T-cell (primary cell): ENCODE measurements around the gene NRROS. TPM values are rescaled to one million over a fixed set of nuclear protein-coding genes. Genes with fewer than 3 reads are reported as not detected.

ENCODE experiments used
- ATAC-seq, 4 experiments: fragments of 200-7000 bp in 3 of 4; fragments of 150-1000 bp in 1 of 4; cut with Tn5 transposase; replicated peaks in 1 of 4; 1 replicate in 3 of 4; 2 replicates in 1 of 4; pipeline ENCODE4 v1.10.0; 2021; ENCODE audit warnings: moderate library complexity in 3 of 4, mild to moderate bottlenecking in 2 of 4, moderate number of reproducible peaks in 1 of 4
- CTCF ChIA-PET, 2 donors: fragments of 300-600 bp; sonication (Branson Sonifier 250); formaldehyde crosslinking; loops; one replicate each; lab custom pipeline; 2022; ENCODE audit warnings: antibody characterized with exemption in 2 of 2; lab: Charles Lee
- POLR2A ChIA-PET, 2 donors: fragments of 300-600 bp; sonication (Branson Sonifier 250); formaldehyde crosslinking; loops; one replicate each; lab custom pipeline; 2022; ENCODE audit warnings: antibody characterized with exemption in 2 of 2; lab: Charles Lee
- DNase-seq, 35 experiments: peaks; one replicate each; pipeline versions ENCODE4 v3.0.0 to v3.0.0-alpha.2; 2013 to 2023
- H3K27ac ChIP-seq: one replicate; pipeline ENCODE4 v1.5.1; 2013; ENCODE audit warnings: low read length
- H3K27me3 ChIP-seq, 2 experiments: replicated peaks in 1 of 2; 1 replicate in 1 of 2; 2 replicates in 1 of 2; pipeline versions ENCODE4 v1.6.1 to v1.7.0; 2013; ENCODE audit warnings: low read length in 1 of 2, mixed read lengths in 1 of 2; ENCODE audit not compliant: control insufficient read depth in 2 of 2, insufficient read depth in 2 of 2; ENCODE audit errors: extremely low read depth in 1 of 2
- H3K36me3 ChIP-seq, 2 donors: 1 replicate in 1 of 2; 2 replicates in 1 of 2; pipeline versions ENCODE4 v1.6.1 to v1.7.0; 2013; ENCODE audit warnings: low read length in 1 of 2; ENCODE audit not compliant: control insufficient read depth in 2 of 2, insufficient read depth in 1 of 2; ENCODE audit errors: extremely low read depth in 1 of 2
- H3K4me1 ChIP-seq, 2 experiments: 1 replicate in 1 of 2; 2 replicates in 1 of 2; pipeline versions ENCODE4 v1.6.1 to v1.7.0; 2013; ENCODE audit warnings: low read length in 2 of 2, mixed read lengths in 1 of 2; ENCODE audit not compliant: insufficient read depth in 2 of 2, control insufficient read depth in 1 of 2; ENCODE audit errors: extremely low read depth in 1 of 2
- H3K4me3 ChIP-seq, 2 donors: 1 replicate in 1 of 2; 2 replicates in 1 of 2; pipeline versions ENCODE4 v1.5.1 to v1.7.0; 2013; ENCODE audit warnings: mild to moderate bottlenecking in 2 of 2, low read length in 1 of 2, moderate library complexity in 1 of 2; ENCODE audit not compliant: control insufficient read depth in 1 of 2; ENCODE audit errors: extremely low read depth in 1 of 2
- H3K9me3 ChIP-seq: 2 replicates; pipeline ENCODE4 v1.7.0; 2013
- H3K27ac Mint-ChIP-seq, 2 donors: one replicate each; pipeline ENCODE4 v1.8.0; 2020 to 2021; ENCODE audit warnings: mild to moderate bottlenecking in 2 of 2, mixed read lengths in 2 of 2
- H3K27me3 Mint-ChIP-seq, 2 donors: one replicate each; pipeline ENCODE4 v1.8.0; 2021 to 2022; ENCODE audit warnings: mixed read lengths in 2 of 2
- H3K36me3 Mint-ChIP-seq: one replicate; pipeline ENCODE4 v1.8.0; 2021; ENCODE audit warnings: mixed read lengths
- H3K4me1 Mint-ChIP-seq, 3 donors: one replicate each; pipeline ENCODE4 v1.8.0; 2020 to 2022; ENCODE audit warnings: mixed read lengths in 3 of 3, mild to moderate bottlenecking in 1 of 3
- H3K4me3 Mint-ChIP-seq, 3 donors: one replicate each; pipeline ENCODE4 v1.8.0; 2020 to 2022; ENCODE audit warnings: mild to moderate bottlenecking in 3 of 3, mixed read lengths in 3 of 3, moderate library complexity in 3 of 3
- H3K9me3 Mint-ChIP-seq, 3 donors: one replicate each; pipeline ENCODE4 v1.8.0; 2020 to 2022; ENCODE audit warnings: mixed read lengths in 3 of 3
- WGBS: methylation state at CpG from one replicate; pipeline ENCODE4 v1.1.5; 2013; ENCODE audit warnings: missing lambda C conversion rate; ENCODE audit not compliant: insufficient coverage; 5-methylcytosine and 5-hydroxymethylcytosine counted together
- total RNA-seq, 35 experiments: library from RNA in 6 of 35; stranded (reverse) in 6 of 35; fragments of 120-200 nt in 1 of 35; gene quantifications; one replicate each; pipeline versions ENCODE4 v1.2.1 to v1.2.4 and lab custom pipeline; 2013 to 2026

The NRROS gene
- total RNA-seq, 5 donors from 2014 or later (not counting 1 experiment from before 2014, with no cell fraction given) = 7.6 to 16.8 (median 15.6) TPM

- POLR2A ChIA-PET = no interaction called here
Measured at GRCh38 chr3:196645897-196646665, 6.6 kb downstream of the NRROS start.

GRCh38 chr3:196646666-196647216 is 7.2 kb downstream of the NRROS start:
- ATAC-seq (no peak), DNase-seq (no peak)
- peaks cover 5 to 26% of the 10 kb centered on the region in 2 donors for H3K36me3 ChIP-seq
- H3K4me3 ChIP-seq = no peak overlapping the region
- H3K27ac Mint-ChIP-seq = peak overlapping the region in 1 of 2 donors; percentile 24
- 97% methylated on average over 13 of the region's 17 CpGs for WGBS
- no peaks in the 10 kb centered on the region for H3K27me3 ChIP-seq
- no peaks in the 10 kb centered on the region for H3K27me3 Mint-ChIP-seq
- peaks cover 12 to 67% of the 10 kb centered on the region in 2 experiments for H3K4me1 ChIP-seq
- ChIA-PET POLR2A (no interaction called here), CTCF (interaction anchor here in 1 of 2 donors (1.0 kb wide), 1 partner anchor 37 kb away, joined by 4 read pairs; no protein-coding TSS in a partner anchor)
- peaks cover 67 to 77% (median 77%) of the 10 kb centered on the region in 3 donors for H3K4me1 Mint-ChIP-seq
- no peaks in the 10 kb centered on the region for H3K9me3 Mint-ChIP-seq
- H3K36me3 Mint-ChIP-seq = peaks cover 20% of the 10 kb centered on the region
- no peak overlapping the region for H3K4me3 Mint-ChIP-seq
- no peaks in the 10 kb centered on the region for H3K9me3 ChIP-seq
- no peak overlapping the region for H3K27ac ChIP-seq

More at GRCh38 chr3:196645897-196646665, 6.6 kb downstream of the NRROS start:
- no peak overlapping the region for H3K4me3 Mint-ChIP-seq
- H3K4me1 Mint-ChIP-seq = peaks cover 68 to 77% (median 77%) of the 10 kb centered on the region in 3 donors
- Histone ChIP-seq H3K27ac (no peak overlapping the region), H3K4me3 (no peak overlapping the region), H3K4me1 (peaks cover 13 to 70% of the 10 kb centered on the region in 2 experiments), H3K9me3 (no peaks in the 10 kb centered on the region), H3K27me3 (no peaks in the 10 kb centered on the region), H3K36me3 (peaks cover 5 to 26% of the 10 kb centered on the region in 2 donors)
- peak overlapping the region in 1 of 2 donors; percentile 66 for H3K27ac Mint-ChIP-seq
- 89% methylated on average over 16 of the region's 21 CpGs for WGBS
- no peaks in the 10 kb centered on the region for H3K27me3 Mint-ChIP-seq
- CTCF ChIA-PET = interaction anchor here (1.0 to 1.2 kb wide), 2 partner anchors 36 to 37 kb away, joined by 3 to 5 read pairs; no protein-coding TSS in a partner anchor
- H3K36me3 Mint-ChIP-seq = peaks cover 19% of the 10 kb centered on the region
- ATAC-seq = no peak
- no peaks in the 10 kb centered on the region for H3K9me3 Mint-ChIP-seq
- DNase-seq = no peak

GRCh38 chr3:196650740-196651311 is 11.3 kb downstream of the NRROS start:
- Histone ChIP-seq H3K9me3 (no peaks in the 10 kb centered on the region), H3K4me3 (no peak overlapping the region), H3K36me3 (peaks cover 5 to 43% of the 10 kb centered on the region in 2 donors), H3K27me3 (no peaks in the 10 kb centered on the region), H3K27ac (no peak overlapping the region), H3K4me1 (peaks cover 2 to 37% of the 10 kb centered on the region in 2 experiments)
- POLR2A ChIA-PET = no interaction called here
- Mint-ChIP-seq H3K27me3 (no peaks in the 10 kb centered on the region), H3K27ac (peak overlapping the region; percentile 78 to 86), H3K9me3 (no peaks in the 10 kb centered on the region), H3K4me3 (no peak overlapping the region), H3K4me1 (peaks cover 30 to 54% (median 52%) of the 10 kb centered on the region in 3 donors), H3K36me3 (peaks cover 26% of the 10 kb centered on the region)
- 63% methylated on average over 4 of the region's 6 CpGs for WGBS
- peak in 2 of 4 experiments; percentile 53 to 64 for ATAC-seq
- DNase-seq = no peak
- CTCF ChIA-PET = no interaction called here

- H3K27ac Mint-ChIP-seq = peak overlapping the region; percentile 78 to 86
- no peak overlapping the region for H3K27ac ChIP-seq
- POLR2A ChIA-PET = no interaction called here
- no peak overlapping the region for H3K4me3 Mint-ChIP-seq
- H3K9me3 Mint-ChIP-seq = no peaks in the 10 kb centered on the region
- no CpG with 5 or more reads among the region's 3 CpGs for WGBS
- DNase-seq (no peak), ATAC-seq (no peak)
- no peak overlapping the region for H3K4me3 ChIP-seq
- peaks cover 20 to 45% (median 45%) of the 10 kb centered on the region in 3 donors for H3K4me1 Mint-ChIP-seq
- peaks cover 2 to 28% of the 10 kb centered on the region in 2 experiments for H3K4me1 ChIP-seq
- H3K27me3 ChIP-seq = no peaks in the 10 kb centered on the region
- H3K9me3 ChIP-seq = no peaks in the 10 kb centered on the region
- CTCF ChIA-PET = no interaction called here
- H3K36me3 Mint-ChIP-seq = peaks cover 25% of the 10 kb centered on the region
- peaks cover 5 to 45% of the 10 kb centered on the region in 2 donors for H3K36me3 ChIP-seq
- no peaks in the 10 kb centered on the region for H3K27me3 Mint-ChIP-seq
Measured at GRCh38 chr3:196651819-196652218, 12.3 kb downstream of the NRROS start.

GRCh38 chr3:196652961-196653795 is 13.7 kb downstream of the NRROS start:
- DNase-seq (no peak), ATAC-seq (no peak)
- WGBS = 92% methylated on average over 12 of the region's 15 CpGs
- Histone ChIP-seq H3K27ac (no peak overlapping the region), H3K9me3 (no peaks in the 10 kb centered on the region), H3K4me1 (peaks cover under 1 to 28% of the 10 kb centered on the region in 2 experiments), H3K36me3 (peaks cover 11 to 57% of the 10 kb centered on the region in 2 donors), H3K4me3 (no peak overlapping the region), H3K27me3 (no peaks in the 10 kb centered on the region)
- H3K27me3 Mint-ChIP-seq = no peaks in the 10 kb centered on the region
- peak overlapping the region; percentile 72 to 78 for H3K27ac Mint-ChIP-seq
- no peaks in the 10 kb centered on the region for H3K9me3 Mint-ChIP-seq
- peaks cover 14 to 39% (median 38%) of the 10 kb centered on the region in 3 donors for H3K4me1 Mint-ChIP-seq
- no peak overlapping the region for H3K4me3 Mint-ChIP-seq
- POLR2A ChIA-PET = interaction anchor here in 1 of 2 donors (0.6 kb wide), 1 partner anchor 20 kb away, joined by 3 read pairs; no protein-coding TSS in a partner anchor
- CTCF ChIA-PET = interaction anchor here in 1 of 2 donors (0.5 to 1.3 kb wide), 3 partner anchors 22 to 1996 kb away, joined by 3 read pairs; no protein-coding TSS in a partner anchor
- peaks cover 27% of the 10 kb centered on the region for H3K36me3 Mint-ChIP-seq
